ENCODE measurements around the gene CBLC.

The CBLC gene, protein sequence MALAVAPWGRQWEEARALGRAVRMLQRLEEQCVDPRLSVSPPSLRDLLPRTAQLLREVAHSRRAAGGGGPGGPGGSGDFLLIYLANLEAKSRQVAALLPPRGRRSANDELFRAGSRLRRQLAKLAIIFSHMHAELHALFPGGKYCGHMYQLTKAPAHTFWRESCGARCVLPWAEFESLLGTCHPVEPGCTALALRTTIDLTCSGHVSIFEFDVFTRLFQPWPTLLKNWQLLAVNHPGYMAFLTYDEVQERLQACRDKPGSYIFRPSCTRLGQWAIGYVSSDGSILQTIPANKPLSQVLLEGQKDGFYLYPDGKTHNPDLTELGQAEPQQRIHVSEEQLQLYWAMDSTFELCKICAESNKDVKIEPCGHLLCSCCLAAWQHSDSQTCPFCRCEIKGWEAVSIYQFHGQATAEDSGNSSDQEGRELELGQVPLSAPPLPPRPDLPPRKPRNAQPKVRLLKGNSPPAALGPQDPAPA

GRCh38 chr19:44777715-44778347 is at the start of gene CBLC:
Gene CBLC (plus strand): TSS chr19:44777890. CDS start chr19:44777932, 42 bp downstream.
- no peak for DNase-seq

DNA sequence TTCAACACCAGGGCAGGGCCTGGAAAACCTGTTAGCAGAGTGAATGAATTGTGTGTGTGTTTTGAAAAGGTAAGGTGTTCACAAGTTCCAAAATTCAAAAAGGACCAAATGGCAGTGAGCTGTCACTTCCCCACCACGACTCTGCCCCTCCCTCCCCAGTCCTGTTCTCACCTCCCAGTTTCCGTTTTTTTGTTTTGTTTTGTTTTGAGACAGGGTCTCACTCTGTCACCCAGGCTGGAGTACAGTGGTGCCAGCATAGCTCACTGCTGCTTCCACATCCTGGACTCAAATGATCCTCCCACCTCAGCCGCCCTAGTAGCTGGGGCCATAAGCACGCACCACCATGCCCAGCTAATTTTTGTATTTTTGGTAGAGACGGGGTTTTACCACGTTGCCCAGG is 49.5 kb upstream of the CBLC start:
- no peak for DNase-seq

- no peak for DNase-seq
Measured at GRCh38 chr19:44729516-44730033, 48.1 kb upstream of the CBLC start.

DNA sequence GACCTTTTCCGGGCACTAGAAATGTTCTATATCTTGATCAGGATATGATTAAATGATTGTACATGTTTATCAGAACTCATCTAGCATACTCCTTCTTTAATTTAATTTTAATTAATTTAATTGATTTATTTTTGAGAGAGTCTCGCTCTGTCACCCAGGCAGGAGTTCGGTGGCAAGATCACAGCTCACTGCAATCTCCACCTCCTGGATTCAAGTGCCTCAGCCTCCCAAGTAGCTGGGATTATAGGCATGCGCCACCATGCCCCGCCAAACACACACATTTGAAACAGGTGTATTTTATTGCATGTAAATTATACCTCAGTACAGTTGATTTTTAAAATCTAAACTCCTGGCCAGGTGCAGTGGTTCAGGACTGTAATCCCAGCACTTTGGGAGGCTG is 46.6 kb upstream of the CBLC start:
- no peak for DNase-seq

DNA sequence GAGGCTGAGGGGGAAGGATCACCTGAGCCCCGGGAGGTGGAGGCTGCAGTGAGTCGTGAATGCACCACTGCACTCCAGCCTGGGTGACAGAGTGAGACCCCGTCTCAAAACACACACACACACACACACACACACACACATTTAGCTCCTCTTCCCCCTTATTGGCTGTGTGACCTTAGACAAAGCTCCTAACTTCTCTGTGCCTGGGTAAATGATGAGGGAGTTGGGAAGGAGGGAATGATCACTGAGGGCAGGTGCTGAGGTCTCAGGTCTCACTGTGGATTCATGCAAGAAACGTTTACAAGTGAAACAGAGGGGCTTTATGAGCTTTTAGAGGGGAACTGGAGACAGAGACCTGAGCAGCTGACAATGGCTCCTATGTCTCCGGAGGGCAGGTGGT is 46.1 kb upstream of the CBLC start:
- no peak for DNase-seq

DNA sequence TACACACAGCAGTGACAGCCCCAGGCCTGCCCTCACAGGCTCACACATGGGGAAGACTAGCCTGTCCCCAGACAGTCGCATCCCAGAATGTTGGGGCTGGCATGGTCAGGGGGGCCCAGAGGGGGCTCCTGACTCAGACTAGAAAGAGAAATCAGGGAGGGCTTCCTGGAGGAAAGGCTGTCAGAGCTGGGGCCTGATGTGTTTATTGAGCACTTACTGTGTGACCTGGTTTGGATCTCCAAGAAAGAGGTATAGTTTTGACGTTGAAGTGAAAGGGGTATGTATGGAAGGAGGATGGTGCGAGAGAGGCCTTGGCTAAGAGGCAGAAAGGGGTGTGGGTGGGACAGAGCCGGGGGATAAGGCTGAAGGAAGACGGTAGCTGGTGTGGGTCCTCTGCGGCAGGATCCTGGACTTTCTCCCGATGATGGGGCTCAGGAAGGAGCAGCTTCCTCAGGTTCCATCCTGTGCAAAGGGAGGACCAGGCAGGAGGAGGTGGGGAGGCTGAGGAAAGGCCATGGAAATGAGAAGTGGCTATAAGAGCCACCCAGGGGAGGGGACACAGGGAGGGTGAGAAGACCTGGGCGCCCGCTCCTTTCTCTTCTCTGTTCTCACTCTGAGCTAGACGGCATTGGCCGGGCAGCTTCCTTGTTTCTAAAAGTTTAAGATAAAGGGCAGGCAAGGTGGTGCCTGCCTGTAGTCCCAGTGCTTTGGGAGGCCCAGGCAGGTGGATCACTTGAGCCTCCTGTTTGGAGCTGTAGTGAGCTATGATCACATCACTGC is 45.3 kb upstream of the CBLC start:
- DNase-seq: no peak

DNA sequence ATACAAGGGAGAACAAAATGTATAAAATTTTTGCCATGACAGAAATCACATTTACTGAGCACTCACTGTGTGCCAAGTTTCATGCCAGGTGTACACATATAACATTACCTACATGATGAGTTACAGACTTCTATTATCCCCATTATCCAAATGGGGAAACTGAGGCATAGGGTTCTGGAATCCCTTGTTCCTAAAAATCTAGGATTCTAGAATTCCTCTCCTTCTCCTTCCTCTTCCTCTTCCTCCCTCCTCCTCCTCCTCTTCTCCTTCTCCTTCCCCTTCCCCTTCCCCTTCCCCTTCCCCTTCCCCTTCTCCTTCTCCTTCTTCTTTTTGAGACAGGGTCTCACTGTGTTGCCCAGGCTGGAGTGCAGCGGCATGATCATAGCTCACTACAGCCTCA is 43.3 kb upstream of the CBLC start:
- DNase-seq: no peak

GRCh38 chr19:44735011-44735410 is 42.7 kb upstream of the CBLC start:
- no peak for DNase-seq

GRCh38 chr19:44737238-44738071 is 40.2 kb upstream of the CBLC start:
- DNase-seq: no peak

DNA sequence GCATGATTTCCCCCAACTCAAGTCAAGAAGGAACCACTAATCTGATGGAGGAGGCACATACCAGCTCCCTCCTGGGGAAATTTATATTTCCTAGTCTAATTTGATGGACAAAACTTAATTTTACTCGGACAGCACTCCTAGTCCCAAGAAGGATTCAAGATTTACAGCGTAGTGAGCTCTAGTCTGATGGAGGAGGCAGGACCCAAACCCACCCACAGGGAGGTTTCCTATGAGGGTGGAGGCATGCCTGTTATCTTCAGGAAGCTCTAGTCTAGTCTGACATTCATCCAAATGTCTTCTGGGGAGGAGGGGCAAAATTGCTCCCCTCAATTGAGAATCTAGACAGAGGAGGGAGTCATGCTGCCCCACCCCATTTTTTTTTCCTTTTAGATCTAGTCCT is 39.6 kb upstream of the CBLC start:
- DNase-seq: no peak

DNA sequence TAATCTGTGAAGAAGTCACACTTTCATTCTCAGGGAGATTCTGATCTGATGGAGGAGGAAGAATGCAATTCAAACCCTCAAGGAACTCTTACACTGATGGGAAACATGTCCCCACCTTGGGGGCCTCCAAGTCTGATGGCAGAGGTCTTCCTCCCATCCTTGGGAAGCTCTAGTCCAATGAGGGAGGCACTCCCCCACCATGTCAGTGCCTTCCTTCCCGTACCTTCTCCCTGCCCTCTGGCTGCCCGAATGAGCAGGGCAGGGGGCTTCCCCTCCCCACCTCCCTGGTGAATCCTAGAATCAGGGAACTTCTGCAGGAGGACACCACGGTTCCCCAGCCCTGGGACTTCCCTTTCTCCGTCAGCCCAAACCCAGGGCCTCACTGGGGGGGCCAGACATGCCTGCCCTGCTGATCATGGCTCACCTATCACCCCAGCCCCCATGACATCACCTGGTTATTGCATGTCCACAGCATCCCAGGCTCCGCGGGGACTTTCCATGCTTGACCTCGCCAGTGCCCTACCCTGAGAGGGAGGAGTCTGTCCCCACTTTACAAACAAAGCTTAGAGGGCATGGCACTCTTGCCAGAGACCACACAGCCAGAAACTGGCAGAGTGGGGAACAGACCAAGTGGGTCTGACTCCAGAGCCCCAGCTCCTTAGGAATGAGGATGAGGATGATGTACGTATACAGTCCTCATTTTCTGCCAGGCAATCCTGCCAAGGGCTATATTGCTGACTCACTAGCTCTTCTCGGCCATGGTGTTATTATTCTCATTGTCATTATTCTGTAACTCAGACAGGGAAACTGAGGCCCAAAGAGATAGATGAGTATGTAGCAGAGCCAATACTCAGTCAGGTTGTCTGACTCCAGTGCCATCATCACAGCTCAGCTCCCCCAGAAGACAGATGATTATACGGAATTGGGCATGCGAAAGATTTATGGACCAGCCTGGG is 38.8 kb upstream of the CBLC start:
- peak in 1 of 2 donors; percentile 65 for DNase-seq

- DNase-seq: no peak
Measured at GRCh38 chr19:44740351-44740824, 37.3 kb upstream of the CBLC start.

GRCh38 chr19:44741258-44741731 is 36.4 kb upstream of the CBLC start:
- no peak for DNase-seq

- peak in 1 of 2 donors; percentile 84 for DNase-seq
Measured at GRCh38 chr19:44741841-44742329, 35.8 kb upstream of the CBLC start.

DNA sequence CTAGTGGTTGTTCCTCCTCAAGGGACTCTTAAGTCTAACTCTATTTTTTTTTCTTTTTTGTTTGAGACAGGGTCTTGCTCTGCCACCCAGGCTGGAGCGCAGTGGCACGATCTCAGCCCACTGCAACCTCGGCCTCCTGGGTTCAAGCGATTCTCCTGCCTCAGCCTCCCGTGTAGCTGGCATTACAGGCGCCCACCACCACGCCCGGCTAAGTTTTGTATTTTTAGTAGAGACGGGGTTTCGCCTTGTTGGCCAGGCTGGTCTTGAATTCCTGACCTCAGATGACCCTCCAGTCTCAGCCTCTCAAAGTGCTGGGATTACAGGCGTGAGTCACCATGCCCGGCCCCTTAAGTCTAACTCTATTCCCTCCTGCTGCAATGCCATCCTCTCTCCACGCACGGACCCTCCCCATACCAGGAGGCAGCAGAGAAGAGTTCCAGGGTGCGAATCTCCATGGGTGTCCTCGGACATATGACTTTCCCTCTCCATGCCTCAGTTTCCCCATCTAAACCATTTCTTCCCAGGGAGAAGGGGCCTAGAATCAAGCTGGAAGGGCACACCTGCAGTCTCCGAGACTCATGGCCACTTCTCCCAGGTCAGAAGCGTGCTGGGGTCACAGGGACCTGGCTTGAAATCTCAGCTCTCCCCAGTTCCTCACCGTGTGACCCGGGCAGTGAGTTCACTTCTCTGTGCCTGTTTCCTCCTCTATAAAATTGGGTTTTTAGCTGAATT is 35.2 kb upstream of the CBLC start:
- no peak for DNase-seq

DNA sequence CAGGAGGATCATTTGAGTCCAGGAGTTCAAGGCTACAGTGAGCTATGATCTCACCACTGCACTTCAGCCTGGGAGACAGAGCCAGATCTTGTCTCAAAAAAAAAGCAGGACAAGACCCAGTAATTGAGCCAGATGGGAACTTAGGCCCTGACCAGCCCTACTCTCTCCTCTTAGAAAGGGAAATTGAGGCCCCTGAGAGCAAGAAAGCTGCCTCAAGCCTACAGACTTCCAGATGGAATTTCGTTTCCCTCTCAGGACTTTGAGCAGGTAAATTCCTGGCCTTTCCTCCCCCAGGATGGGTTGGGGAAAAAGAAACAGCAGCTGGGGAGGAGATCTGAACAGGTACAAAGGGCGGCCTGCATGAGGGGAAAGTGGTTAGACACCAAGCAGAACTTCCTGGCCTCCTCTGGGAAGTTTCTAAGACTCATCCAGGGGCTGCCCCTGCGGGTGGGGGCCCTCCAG is 32.8 kb upstream of the CBLC start:
- DNase-seq: no peak

- DNase-seq: no peak
Measured at GRCh38 chr19:44745341-44745831, 32.3 kb upstream of the CBLC start.

GRCh38 chr19:44745887-44746600 is 31.6 kb upstream of the CBLC start:
- no peak for DNase-seq

DNA sequence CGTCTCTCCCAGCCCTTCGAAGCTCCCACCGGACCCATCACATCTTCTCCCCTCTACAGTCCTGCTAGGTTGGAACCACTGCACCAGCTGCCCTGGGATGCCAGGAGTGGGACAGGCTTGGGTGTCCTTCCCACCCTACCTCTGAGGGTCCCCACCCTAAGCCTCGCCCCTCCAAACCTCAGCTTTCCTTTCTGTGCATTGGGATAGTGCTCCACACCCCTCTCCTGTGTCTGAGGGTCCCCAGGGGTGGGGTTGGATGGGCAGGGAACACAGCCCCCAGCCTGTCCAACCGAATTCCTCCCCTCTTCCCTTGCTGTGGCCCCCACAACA is 31.1 kb upstream of the CBLC start:
- no peak for DNase-seq

Data from CD4-positive, alpha-beta T cell treated with Interleukin-4 for 1 hour (primary cell).